HEK293 (cell line): ENCODE measurements around the gene TMEM132A.

Experiments
- CTCF ChIA-PET: fragments of 350-600 bp; formaldehyde crosslinking; extraction: SDS; loops from one replicate; lab custom pipeline; 2021; ENCODE audit warnings: antibody characterized with exemption; lab: Yijun Ruan, JAX
- POLR2A ChIA-PET: fragments of 300-600 bp; formaldehyde crosslinking; extraction: SDS; loops from one replicate; lab custom pipeline; 2020; ENCODE audit warnings: antibody characterized with exemption, inconsistent platforms; lab: Yijun Ruan, JAX
- H3K27ac ChIP-seq: fragments of 200-500 bp; sonication (Bioruptor generic); 2 replicates; pipeline ENCODE4 v1.5.1; 2014; ENCODE audit warnings: low read depth, low read length, control low read depth, inconsistent platforms; ENCODE audit errors: extremely low read depth
- H3K36me3 ChIP-seq, 2 experiments: fragments of 200-500 bp in 1 of 2; sonication (Bioruptor generic) in 1 of 2; 1 replicate in 1 of 2; 2 replicates in 1 of 2; pipeline ENCODE4 v1.5.1; 2014 to 2017; ENCODE audit warnings: inconsistent platforms in 2 of 2, low read length in 2 of 2; ENCODE audit not compliant: control insufficient read depth in 2 of 2, insufficient read depth in 1 of 2
- H3K4me1 ChIP-seq: fragments of 200-500 bp; sonication (Bioruptor generic); 2 replicates; pipeline ENCODE4 v1.5.1; 2014; ENCODE audit warnings: mild to moderate bottlenecking, low read length, inconsistent platforms; ENCODE audit not compliant: control insufficient read depth, insufficient read depth
- H3K4me3 ChIP-seq: 2 replicates; pipeline ENCODE4 v1.5.1; 2011; ENCODE audit warnings: low read depth, mild to moderate bottlenecking, control low read depth, low read length, moderate library complexity
- H3K9me3 ChIP-seq: fragments of 200-500 bp; sonication (Bioruptor generic); 2 replicates; pipeline ENCODE4 v1.5.1; 2014; ENCODE audit warnings: low read depth, low read length, inconsistent platforms; ENCODE audit not compliant: control insufficient read depth, insufficient read depth
- GFI1B ChIP-seq: fragments of 450-650 bp; formaldehyde crosslinking; IDR thresholded peaks from 2 replicates; pipeline ENCODE4 v1.5.1; 2016; ENCODE audit warnings: missing biosample characterization, missing genetic modification characterization
- GLIS2 ChIP-seq: fragments of 450-650 bp; formaldehyde crosslinking; IDR thresholded peaks from 2 replicates; pipeline ENCODE4 v1.5.1; 2016; ENCODE audit warnings: missing biosample characterization, missing genetic modification characterization
- HOXC10 ChIP-seq: sonication (generic); formaldehyde crosslinking; IDR thresholded peaks from 2 replicates; pipeline ENCODE4 v1.8.1; 2023; ENCODE audit warnings: mild to moderate bottlenecking, missing genetic modification reagents
- PRDM1 ChIP-seq: fragments of 450-650 bp; formaldehyde crosslinking; IDR thresholded peaks from 2 replicates; pipeline ENCODE4; 2016; ENCODE audit warnings: missing biosample characterization, missing genetic modification characterization
- RBAK ChIP-seq: fragments of 450-650 bp; formaldehyde crosslinking; IDR thresholded peaks from 2 replicates; pipeline ENCODE4 v1.5.1; 2016; ENCODE audit warnings: missing biosample characterization, missing genetic modification characterization
- SCRT1 ChIP-seq: fragments of 450-650 bp; formaldehyde crosslinking; IDR thresholded peaks from 2 replicates; pipeline ENCODE4 v1.5.1; 2016; ENCODE audit warnings: missing biosample characterization, missing genetic modification characterization, borderline replicate concordance
- SP3 ChIP-seq: fragments of 450-650 bp; formaldehyde crosslinking; IDR thresholded peaks from 2 replicates; pipeline ENCODE4 v1.5.1; 2016; ENCODE audit warnings: missing biosample characterization, missing genetic modification characterization
- ZFP3 ChIP-seq: fragments of 450-650 bp; formaldehyde crosslinking; IDR thresholded peaks from 2 replicates; pipeline ENCODE4 v1.5.1; 2016; ENCODE audit warnings: low read depth, missing biosample characterization, missing genetic modification characterization
- ZIC2 ChIP-seq: fragments of 450-650 bp; formaldehyde crosslinking; IDR thresholded peaks from 2 replicates; pipeline ENCODE4 v1.5.1; 2016; ENCODE audit warnings: missing biosample characterization, missing genetic modification characterization
- ZNF132 ChIP-seq: fragments of 450-650 bp; formaldehyde crosslinking; IDR thresholded peaks from 2 replicates; pipeline ENCODE4 v1.5.1; 2017; ENCODE audit warnings: missing biosample characterization, missing genetic modification characterization, borderline replicate concordance
- ZNF138 ChIP-seq: fragments of 450-650 bp; formaldehyde crosslinking; IDR thresholded peaks from 2 replicates; pipeline ENCODE4 v1.5.1; 2016; ENCODE audit warnings: missing biosample characterization, missing genetic modification characterization, borderline replicate concordance
- ZNF16 ChIP-seq: fragments of 450-650 bp; formaldehyde crosslinking; IDR thresholded peaks from 2 replicates; pipeline ENCODE4 v1.5.1; 2016; ENCODE audit warnings: low read depth, missing biosample characterization, missing genetic modification characterization
- ZNF169 ChIP-seq: fragments of 450-650 bp; formaldehyde crosslinking; IDR thresholded peaks from 2 replicates; pipeline ENCODE4 v1.5.1; 2016; ENCODE audit warnings: missing biosample characterization, missing genetic modification characterization
- ZNF175 ChIP-seq: fragments of 450-650 bp; formaldehyde crosslinking; IDR thresholded peaks from 2 replicates; pipeline ENCODE4 v1.5.1; 2016; ENCODE audit warnings: missing biosample characterization, missing genetic modification characterization
- ZNF19 ChIP-seq: fragments of 450-650 bp; formaldehyde crosslinking; IDR thresholded peaks from 2 replicates; pipeline ENCODE4; 2016; ENCODE audit warnings: missing biosample characterization, missing genetic modification characterization, low read depth
- ZNF302 ChIP-seq: fragments of 450-650 bp; formaldehyde crosslinking; IDR thresholded peaks from 2 replicates; pipeline ENCODE4 v1.5.1; 2016; ENCODE audit warnings: missing biosample characterization, missing genetic modification characterization, low read depth
- ZNF423 ChIP-seq: fragments of 450-650 bp; formaldehyde crosslinking; IDR thresholded peaks from 2 replicates; pipeline ENCODE4 v1.5.1; 2016; ENCODE audit warnings: missing biosample characterization, missing genetic modification characterization
- ZNF571 ChIP-seq: fragments of 450-650 bp; formaldehyde crosslinking; IDR thresholded peaks from 2 replicates; pipeline ENCODE4 v1.5.0; 2017; ENCODE audit warnings: missing biosample characterization, missing genetic modification characterization
- ZNF701 ChIP-seq: fragments of 450-650 bp; formaldehyde crosslinking; IDR thresholded peaks from 2 replicates; pipeline ENCODE4 v1.5.1; 2016; ENCODE audit warnings: missing biosample characterization, missing genetic modification characterization
- ZNF830 ChIP-seq: fragments of 450-650 bp; IDR thresholded peaks from 2 replicates; pipeline ENCODE4 v1.5.0; 2018; ENCODE audit warnings: missing biosample characterization, missing genetic modification characterization, low read depth, mild to moderate bottlenecking, moderate library complexity
- ZNF843 ChIP-seq: fragments of 450-650 bp; formaldehyde crosslinking; IDR thresholded peaks from 2 replicates; pipeline ENCODE4 v1.5.1; 2016; ENCODE audit warnings: missing biosample characterization, missing genetic modification characterization
- TF ChIP-seq, protein P1 (sequence below): fragments of 450-650 bp; formaldehyde crosslinking; IDR thresholded peaks from 2 replicates; pipeline ENCODE4 v1.5.1; 2016; ENCODE audit warnings: missing biosample characterization, missing genetic modification characterization
- TF ChIP-seq, protein P2 (sequence below): fragments of 450-650 bp; formaldehyde crosslinking; IDR thresholded peaks from 2 replicates; pipeline ENCODE4 v1.5.1; 2016; ENCODE audit warnings: missing biosample characterization, missing genetic modification characterization
- TF ChIP-seq, protein P3 (sequence below): fragments of 450-650 bp; formaldehyde crosslinking; conservative IDR thresholded peaks from 2 replicates; pipeline ENCODE4 v1.5.1; 2016; ENCODE audit warnings: low read depth, missing biosample characterization, missing genetic modification characterization

Gene TMEM132A

DNA sequence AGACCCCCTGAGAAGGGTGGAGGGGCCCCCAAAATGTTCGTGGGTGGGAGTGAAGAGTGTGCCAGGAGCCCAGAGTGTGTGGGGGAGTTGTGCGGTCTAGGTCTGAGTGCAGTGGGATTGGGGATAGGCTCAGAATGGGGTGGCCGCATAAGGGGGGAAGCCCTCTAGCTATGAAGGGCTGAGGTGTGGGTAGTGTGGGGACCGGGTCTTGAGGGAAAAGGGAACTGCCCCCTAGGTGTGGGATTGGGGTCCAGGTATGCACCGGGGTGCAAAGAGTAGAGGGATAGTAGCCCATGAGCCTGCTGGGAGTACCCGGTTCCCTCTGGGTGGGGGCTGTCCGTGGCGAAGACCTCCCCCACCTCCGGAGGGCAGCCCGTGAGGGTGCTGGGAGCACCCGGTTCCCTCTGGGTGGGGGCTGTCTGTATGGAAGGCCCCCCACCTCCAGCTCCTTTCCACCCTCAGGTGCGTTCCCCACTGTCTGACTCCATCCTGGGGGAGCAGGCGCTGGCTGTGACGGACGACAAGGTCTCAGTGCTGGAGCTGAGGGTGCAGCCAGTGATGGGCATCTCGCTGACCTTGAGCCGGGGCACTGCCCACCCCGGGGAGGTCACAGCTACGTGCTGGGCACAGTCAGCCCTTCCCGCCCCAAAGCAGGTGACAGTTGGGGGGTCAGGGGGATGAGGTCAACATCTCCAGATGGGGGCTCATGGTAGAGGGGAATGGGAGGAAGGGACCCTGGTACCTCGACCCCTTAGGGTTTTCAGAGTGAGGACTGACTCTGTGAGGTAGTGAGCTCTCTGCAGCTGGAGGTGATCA lies 10.7 kb downstream of the TMEM132A start:
- no peak overlapping the region for H3K27ac ChIP-seq
- CTCF ChIA-PET, result no interaction called here
- POLR2A ChIA-PET, result no interaction called here
- peaks cover 0 to 55% of the 10 kb centered on the region in 2 experiments; a peak in 1 of 3 replicates for H3K36me3 ChIP-seq
- no peaks in the 10 kb centered on the region for H3K4me1 ChIP-seq
- TF ChIP-seq ZNF169 (tag by site-specific recombination) (no peak), ZNF175 (no peak)
- no peak overlapping the region for H3K4me3 ChIP-seq
- H3K9me3 ChIP-seq, result no peaks in the 10 kb centered on the region

DNA sequence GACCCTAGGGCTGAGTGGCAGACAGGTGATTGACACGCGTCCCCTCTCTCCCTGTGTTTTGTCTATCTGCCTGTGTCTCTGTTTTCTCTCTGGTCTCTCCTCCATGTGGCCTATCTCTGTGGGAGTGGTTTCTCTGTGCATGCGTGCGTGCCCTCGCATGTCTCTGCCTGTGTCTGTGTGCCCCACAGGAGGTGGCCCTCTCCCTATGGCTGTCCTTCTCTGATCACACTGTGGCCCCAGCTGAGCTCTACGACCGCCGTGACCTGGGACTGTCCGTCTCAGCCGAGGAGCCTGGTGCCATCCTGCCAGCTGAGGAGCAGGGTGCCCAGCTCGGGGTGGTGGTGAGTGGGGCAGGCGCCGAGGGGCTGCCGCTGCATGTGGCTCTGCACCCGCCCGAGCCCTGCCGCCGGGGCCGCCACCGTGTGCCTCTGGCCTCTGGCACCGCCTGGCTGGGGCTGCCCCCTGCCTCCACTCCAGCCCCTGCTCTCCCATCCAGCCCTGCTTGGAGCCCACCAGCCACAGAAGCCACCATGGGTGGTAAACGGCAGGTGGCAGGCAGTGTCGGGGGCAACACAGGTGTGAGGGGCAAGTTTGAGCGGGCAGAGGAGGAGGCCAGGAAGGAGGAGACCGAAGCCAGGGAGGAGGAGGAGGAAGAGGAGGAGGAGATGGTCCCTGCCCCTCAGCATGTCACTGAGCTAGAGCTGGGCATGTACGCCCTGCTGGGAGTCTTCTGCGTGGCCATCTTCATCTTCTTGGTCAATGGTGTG lies 11.6 kb downstream of the TMEM132A start:
- ChIA-PET CTCF (no interaction called here), POLR2A (no interaction called here)
- Histone ChIP-seq H3K9me3 (no peaks in the 10 kb centered on the region), H3K4me3 (no peak overlapping the region), H3K4me1 (no peaks in the 10 kb centered on the region), H3K36me3 (peaks cover 0 to 46% of the 10 kb centered on the region in 2 experiments; a peak in 1 of 3 replicates), H3K27ac (no peak overlapping the region)
- no peak for TF ChIP-seq ZNF19 (tag by site-specific recombination)
- no peak for TF ChIP-seq GFI1B (tag by site-specific recombination)
- no peak for TF ChIP-seq ZNF830
- TF ChIP-seq HOXC10 (CRISPR knock-in tag), result no peak
- TF ChIP-seq, protein P1, sequence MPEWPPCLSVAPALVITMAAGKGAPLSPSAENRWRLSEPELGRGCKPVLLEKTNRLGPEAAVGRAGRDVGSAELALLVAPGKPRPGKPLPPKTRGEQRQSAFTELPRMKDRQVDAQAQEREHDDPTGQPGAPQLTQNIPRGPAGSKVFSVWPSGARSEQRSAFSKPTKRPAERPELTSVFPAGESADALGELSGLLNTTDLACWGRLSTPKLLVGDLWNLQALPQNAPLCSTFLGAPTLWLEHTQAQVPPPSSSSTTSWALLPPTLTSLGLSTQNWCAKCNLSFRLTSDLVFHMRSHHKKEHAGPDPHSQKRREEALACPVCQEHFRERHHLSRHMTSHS, result no peak
- TF ChIP-seq ZNF16 (tag by site-specific recombination), result no peak
- TF ChIP-seq ZIC2 (tag by site-specific recombination), result peak; percentile 22; the same call in 1 of the 2 replicates
- no peak for TF ChIP-seq ZNF138

DNA sequence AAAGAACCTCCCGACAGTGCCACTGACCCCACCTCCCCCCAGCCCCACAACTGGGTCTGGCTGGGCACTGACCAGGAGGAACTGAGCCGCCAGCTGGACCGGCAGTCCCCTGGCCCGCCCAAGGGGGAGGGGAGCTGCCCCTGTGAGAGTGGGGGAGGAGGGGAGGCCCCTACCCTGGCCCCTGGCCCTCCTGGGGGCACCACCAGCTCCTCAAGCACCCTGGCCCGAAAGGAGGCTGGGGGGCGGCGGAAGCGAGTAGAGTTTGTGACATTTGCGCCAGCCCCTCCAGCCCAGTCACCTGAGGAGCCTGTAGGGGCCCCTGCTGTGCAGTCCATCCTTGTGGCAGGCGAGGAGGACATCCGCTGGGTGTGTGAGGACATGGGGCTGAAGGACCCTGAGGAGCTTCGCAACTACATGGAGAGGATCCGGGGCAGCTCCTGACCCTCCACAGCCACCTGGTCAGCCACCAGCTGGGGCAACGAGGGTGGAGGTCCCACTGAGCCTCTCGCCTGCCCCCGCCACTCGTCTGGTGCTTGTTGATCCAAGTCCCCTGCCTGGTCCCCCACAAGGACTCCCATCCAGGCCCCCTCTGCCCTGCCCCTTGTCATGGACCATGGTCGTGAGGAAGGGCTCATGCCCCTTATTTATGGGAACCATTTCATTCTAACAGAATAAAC lies 12.3 kb downstream of the TMEM132A start:
- no peak for TF ChIP-seq SP3 (tag by site-specific recombination)
- no peak for TF ChIP-seq GFI1B (tag by site-specific recombination)
- TF ChIP-seq GLIS2 (tag by site-specific recombination), result no peak
- no peak for TF ChIP-seq PRDM1 (tag by site-specific recombination)
- TF ChIP-seq ZNF843, result no peak
- no peak for TF ChIP-seq ZFP3
- no peak for TF ChIP-seq ZNF701 (tag by site-specific recombination)
- TF ChIP-seq, protein P2, sequence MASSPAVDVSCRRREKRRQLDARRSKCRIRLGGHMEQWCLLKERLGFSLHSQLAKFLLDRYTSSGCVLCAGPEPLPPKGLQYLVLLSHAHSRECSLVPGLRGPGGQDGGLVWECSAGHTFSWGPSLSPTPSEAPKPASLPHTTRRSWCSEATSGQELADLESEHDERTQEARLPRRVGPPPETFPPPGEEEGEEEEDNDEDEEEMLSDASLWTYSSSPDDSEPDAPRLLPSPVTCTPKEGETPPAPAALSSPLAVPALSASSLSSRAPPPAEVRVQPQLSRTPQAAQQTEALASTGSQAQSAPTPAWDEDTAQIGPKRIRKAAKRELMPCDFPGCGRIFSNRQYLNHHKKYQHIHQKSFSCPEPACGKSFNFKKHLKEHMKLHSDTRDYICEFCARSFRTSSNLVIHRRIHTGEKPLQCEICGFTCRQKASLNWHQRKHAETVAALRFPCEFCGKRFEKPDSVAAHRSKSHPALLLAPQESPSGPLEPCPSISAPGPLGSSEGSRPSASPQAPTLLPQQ (tag by site-specific recombination), result no peak
- TF ChIP-seq ZNF302 (tag by site-specific recombination), result no peak
- TF ChIP-seq ZNF132 (tag by site-specific recombination), result no peak
- TF ChIP-seq SCRT1 (tag by site-specific recombination), result no peak
- TF ChIP-seq ZNF571 (tag by site-specific recombination), result no peak
- TF ChIP-seq, protein P3, sequence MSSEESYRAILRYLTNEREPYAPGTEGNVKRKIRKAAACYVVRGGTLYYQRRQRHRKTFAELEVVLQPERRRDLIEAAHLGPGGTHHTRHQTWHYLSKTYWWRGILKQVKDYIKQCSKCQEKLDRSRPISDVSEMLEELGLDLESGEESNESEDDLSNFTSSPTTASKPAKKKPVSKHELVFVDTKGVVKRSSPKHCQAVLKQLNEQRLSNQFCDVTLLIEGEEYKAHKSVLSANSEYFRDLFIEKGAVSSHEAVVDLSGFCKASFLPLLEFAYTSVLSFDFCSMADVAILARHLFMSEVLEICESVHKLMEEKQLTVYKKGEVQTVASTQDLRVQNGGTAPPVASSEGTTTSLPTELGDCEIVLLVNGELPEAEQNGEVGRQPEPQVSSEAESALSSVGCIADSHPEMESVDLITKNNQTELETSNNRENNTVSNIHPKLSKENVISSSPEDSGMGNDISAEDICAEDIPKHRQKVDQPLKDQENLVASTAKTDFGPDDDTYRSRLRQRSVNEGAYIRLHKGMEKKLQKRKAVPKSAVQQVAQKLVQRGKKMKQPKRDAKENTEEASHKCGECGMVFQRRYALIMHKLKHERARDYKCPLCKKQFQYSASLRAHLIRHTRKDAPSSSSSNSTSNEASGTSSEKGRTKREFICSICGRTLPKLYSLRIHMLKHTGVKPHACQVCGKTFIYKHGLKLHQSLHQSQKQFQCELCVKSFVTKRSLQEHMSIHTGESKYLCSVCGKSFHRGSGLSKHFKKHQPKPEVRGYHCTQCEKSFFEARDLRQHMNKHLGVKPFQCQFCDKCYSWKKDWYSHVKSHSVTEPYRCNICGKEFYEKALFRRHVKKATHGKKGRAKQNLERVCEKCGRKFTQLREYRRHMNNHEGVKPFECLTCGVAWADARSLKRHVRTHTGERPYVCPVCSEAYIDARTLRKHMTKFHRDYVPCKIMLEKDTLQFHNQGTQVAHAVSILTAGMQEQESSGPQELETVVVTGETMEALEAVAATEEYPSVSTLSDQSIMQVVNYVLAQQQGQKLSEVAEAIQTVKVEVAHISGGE (tag by site-specific recombination), result no peak
- TF ChIP-seq ZNF423, result no peak
- no peak for TF ChIP-seq RBAK
- Histone ChIP-seq H3K36me3 (peaks cover 0 to 39% of the 10 kb centered on the region in 2 experiments; a peak in 1 of 3 replicates), H3K4me3 (no peak overlapping the region), H3K4me1 (no peaks in the 10 kb centered on the region), H3K9me3 (no peaks in the 10 kb centered on the region), H3K27ac (no peak overlapping the region)
- ChIA-PET POLR2A (interaction anchor here (1.1 kb wide), 1 partner anchor 23 kb away, joined by 3 read pairs; the partner anchor contains the start of gene TMEM109), CTCF (no interaction called here)
